Nephron (organoid): ENCODE data around the gene CD38.

Source experiments
- H3K27ac Mint-ChIP-seq, 3 experiments: 2 replicates each; pipeline ENCODE4 v1.8.0; 2020; ENCODE audit warnings: mixed read lengths in 3 of 3, mild to moderate bottlenecking in 2 of 3, moderate library complexity in 1 of 3
- H3K27me3 Mint-ChIP-seq: 2 replicates; pipeline ENCODE4 v1.8.0; 2021; ENCODE audit warnings: low read depth, mild to moderate bottlenecking, moderate library complexity, mixed read lengths
- H3K36me3 Mint-ChIP-seq: 2 replicates; pipeline ENCODE4 v1.8.0; 2020; ENCODE audit warnings: low read depth, mixed read lengths
- H3K4me1 Mint-ChIP-seq: 2 replicates; pipeline ENCODE4 v1.8.0; 2020; ENCODE audit warnings: mixed read lengths
- H3K4me3 Mint-ChIP-seq, 3 experiments: 2 replicates each; pipeline ENCODE4 v1.8.0; 2020; ENCODE audit warnings: mild to moderate bottlenecking in 3 of 3, mixed read lengths in 3 of 3, moderate library complexity in 2 of 3
- H3K9me3 Mint-ChIP-seq: 2 replicates; pipeline ENCODE4 v1.8.0; 2020; ENCODE audit warnings: mixed read lengths
- TF ChIP-seq, protein P1 (sequence below), 3 experiments: fragments of 200-600 bp; sonication (generic); IDR thresholded peaks; one replicate each; pipeline ENCODE4 v1.5.0; 2021; ENCODE audit warnings: antibody characterized with exemption in 3 of 3; ENCODE audit not compliant: unreplicated experiment in 3 of 3

The CD38 gene

DNA sequence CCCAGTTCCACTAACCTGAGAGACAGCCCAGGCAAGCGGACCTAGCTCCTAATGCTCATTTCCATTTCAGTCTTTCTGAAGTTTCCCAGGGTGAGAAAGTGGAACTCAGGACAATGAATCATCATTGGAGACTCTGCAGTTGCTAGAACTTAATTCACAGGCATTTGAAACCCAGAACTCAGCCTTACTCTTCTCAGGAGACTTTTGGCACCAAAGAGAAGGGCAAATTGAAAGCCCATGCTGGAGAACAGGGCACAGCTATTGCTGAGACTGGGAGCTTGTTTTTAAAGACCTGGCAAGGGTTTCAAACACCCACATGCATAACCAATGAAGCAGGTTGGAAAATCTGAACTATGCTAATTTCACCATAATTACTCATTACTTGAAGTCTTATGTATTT lies 39.3 kb upstream of the CD38 start:
- no peak overlapping the region for H3K27ac Mint-ChIP-seq
- H3K4me1 Mint-ChIP-seq: no peaks in the 10 kb centered on the region
- no peaks in the 10 kb centered on the region for H3K27me3 Mint-ChIP-seq
- H3K9me3 Mint-ChIP-seq: no peaks in the 10 kb centered on the region
- TF ChIP-seq, protein P1, sequence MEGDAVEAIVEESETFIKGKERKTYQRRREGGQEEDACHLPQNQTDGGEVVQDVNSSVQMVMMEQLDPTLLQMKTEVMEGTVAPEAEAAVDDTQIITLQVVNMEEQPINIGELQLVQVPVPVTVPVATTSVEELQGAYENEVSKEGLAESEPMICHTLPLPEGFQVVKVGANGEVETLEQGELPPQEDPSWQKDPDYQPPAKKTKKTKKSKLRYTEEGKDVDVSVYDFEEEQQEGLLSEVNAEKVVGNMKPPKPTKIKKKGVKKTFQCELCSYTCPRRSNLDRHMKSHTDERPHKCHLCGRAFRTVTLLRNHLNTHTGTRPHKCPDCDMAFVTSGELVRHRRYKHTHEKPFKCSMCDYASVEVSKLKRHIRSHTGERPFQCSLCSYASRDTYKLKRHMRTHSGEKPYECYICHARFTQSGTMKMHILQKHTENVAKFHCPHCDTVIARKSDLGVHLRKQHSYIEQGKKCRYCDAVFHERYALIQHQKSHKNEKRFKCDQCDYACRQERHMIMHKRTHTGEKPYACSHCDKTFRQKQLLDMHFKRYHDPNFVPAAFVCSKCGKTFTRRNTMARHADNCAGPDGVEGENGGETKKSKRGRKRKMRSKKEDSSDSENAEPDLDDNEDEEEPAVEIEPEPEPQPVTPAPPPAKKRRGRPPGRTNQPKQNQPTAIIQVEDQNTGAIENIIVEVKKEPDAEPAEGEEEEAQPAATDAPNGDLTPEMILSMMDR (IDR thresholded peaks at IDR 0.05; ENCODE audit: unreplicated experiment in 3 of 3): no peak
- H3K36me3 Mint-ChIP-seq: no peaks in the 10 kb centered on the region
- no peak overlapping the region for H3K4me3 Mint-ChIP-seq

DNA sequence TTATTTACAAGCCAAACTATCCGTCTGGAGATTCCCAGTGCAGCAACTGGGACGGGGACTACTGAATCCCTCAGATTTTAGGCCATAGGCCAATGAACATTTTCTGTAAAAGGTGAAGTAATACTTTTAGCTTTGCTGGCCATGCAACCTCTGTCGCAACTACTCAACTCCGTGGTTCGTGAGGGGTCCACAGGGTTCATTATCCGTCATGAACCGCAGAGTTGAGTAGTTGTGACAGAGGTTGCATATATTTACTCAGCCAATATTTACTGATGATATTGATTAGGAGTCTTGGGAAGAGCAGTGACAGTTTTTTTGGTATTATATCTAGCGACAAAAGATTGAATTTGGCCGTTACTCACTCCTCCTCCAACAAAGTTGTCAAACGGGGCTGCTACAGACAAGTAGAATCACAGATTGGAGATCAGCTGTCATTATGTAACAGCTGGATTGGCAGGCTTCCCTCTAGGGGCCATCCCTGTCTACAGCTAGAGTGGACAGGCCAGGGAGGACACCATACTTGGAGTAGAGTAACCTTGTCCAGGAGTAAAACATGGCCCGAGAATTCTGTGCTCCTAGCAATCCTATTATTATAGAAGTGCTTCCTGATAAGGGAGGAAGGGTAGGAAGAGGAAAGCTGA lies 37.2 kb upstream of the CD38 start:
- Mint-ChIP-seq H3K36me3 (no peaks in the 10 kb centered on the region), H3K4me1 (no peaks in the 10 kb centered on the region), H3K4me3 (no peak overlapping the region), H3K9me3 (no peaks in the 10 kb centered on the region), H3K27me3 (no peaks in the 10 kb centered on the region), H3K27ac (no peak overlapping the region)
- TF ChIP-seq, protein P1 (IDR thresholded peaks at IDR 0.05; ENCODE audit: unreplicated experiment in 3 of 3): no peak

DNA sequence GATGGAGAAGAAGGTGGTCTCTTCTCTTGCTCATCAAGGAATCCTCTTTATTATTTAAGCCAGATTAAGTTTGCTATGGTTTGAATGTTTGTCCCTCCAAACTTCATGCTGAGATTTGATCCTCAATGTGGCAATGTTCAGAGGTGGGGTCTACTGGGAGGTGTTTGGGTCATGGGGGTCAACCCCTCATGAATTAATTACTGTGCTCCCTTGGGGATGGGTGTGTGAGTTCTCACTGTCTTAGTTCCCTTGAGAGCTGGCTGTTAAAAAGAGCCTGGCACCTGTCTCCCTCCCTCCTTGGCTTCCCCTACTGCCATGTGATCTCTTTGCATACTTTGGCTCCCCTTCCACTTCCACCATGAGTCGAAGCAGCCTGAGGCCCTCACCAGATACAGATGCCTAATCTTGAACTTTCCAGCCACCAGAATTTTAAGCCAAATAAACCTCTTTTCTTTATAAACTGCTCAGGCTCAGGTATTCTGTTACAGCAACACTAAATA lies 36.0 kb upstream of the CD38 start:
- no peaks in the 10 kb centered on the region for H3K4me1 Mint-ChIP-seq
- H3K27me3 Mint-ChIP-seq: no peaks in the 10 kb centered on the region
- peaks cover 4% of the 10 kb centered on the region for H3K9me3 Mint-ChIP-seq
- no peaks in the 10 kb centered on the region for H3K36me3 Mint-ChIP-seq
- H3K4me3 Mint-ChIP-seq: no peak overlapping the region
- TF ChIP-seq, protein P1 (IDR thresholded peaks at IDR 0.05; ENCODE audit: unreplicated experiment in 3 of 3): no peak
- no peak overlapping the region for H3K27ac Mint-ChIP-seq

DNA sequence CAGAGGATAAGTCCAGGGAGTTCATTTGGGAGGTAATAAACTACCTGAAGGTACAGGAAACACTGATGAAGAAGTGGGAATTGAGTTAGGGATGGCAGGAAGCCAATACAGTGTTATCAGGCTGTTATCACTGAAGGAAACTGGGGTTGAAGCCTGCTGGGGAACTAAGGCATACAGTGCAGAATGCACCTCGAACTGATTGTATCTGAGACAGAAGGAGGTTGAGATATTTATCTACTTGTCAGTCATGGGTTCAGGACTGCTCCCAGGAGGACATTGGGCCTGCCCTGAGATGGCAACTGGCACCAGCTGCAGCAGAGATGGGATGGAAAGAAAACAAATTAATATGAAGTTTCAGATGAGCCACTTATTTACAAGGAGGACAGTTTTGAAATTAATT lies 35.5 kb upstream of the CD38 start:
- no peaks in the 10 kb centered on the region for H3K36me3 Mint-ChIP-seq
- TF ChIP-seq, protein P1 (IDR thresholded peaks at IDR 0.05; ENCODE audit: unreplicated experiment in 3 of 3): no peak
- H3K27ac Mint-ChIP-seq: no peak overlapping the region

DNA sequence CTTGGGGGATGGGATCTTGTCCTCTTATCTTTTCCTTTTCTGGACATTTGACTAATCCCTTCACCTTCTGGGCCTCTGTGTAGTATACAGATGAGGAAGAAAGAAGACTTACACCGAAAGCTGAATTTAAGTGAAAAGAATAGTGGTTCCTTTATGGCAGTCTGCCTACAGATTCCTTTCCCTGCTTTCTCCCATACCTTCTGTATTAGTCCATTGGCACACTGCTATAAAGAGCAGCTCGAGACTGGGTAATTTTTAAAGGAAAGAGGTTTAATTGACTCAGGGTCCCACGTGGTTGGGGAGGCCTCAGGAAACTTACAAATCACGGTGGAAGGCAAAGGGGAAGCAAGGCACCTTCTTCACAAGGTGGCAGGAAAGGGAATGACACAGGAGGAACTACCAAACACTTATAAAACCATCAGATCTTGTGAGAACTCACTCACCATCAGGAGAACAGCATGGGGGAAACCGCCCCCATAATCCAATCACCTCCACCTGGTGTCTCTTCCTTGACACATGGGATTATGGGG lies 34.0 kb upstream of the CD38 start:
- H3K9me3 Mint-ChIP-seq: peaks cover 4% of the 10 kb centered on the region

More for the DNA sequence above, 35.5 kb upstream of the CD38 start:
- Mint-ChIP-seq H3K9me3 (peaks cover 4% of the 10 kb centered on the region), H3K27me3 (no peaks in the 10 kb centered on the region), H3K4me1 (no peaks in the 10 kb centered on the region), H3K4me3 (no peak overlapping the region)

More for the DNA sequence above, 34.0 kb upstream of the CD38 start:
- Mint-ChIP-seq H3K27ac (no peak overlapping the region), H3K36me3 (no peaks in the 10 kb centered on the region), H3K4me1 (no peaks in the 10 kb centered on the region), H3K4me3 (no peak overlapping the region), H3K27me3 (no peaks in the 10 kb centered on the region)
- TF ChIP-seq, protein P1 (IDR thresholded peaks at IDR 0.05; ENCODE audit: unreplicated experiment in 3 of 3): no peak
